NT2/D1 (cell line): ENCODE results near the gene MT2A.

Source experiments
- SUZ12 ChIP-seq: IDR thresholded peaks from 2 replicates; pipeline ENCODE4 v1.6.1; 2011; ENCODE audit not compliant: insufficient read length, insufficient read depth; ENCODE audit errors: extremely low read depth
- YY1 ChIP-seq: IDR thresholded peaks from 2 replicates; pipeline ENCODE4 v1.6.1; 2011; ENCODE audit not compliant: insufficient read length, insufficient read depth
- ZNF274 ChIP-seq: IDR thresholded peaks from 2 replicates; pipeline ENCODE4 v1.6.1; 2011; ENCODE audit warnings: mild to moderate bottlenecking, low read depth, low read length

- TF ChIP-seq YY1, result no peak
- no peak for TF ChIP-seq SUZ12
- no peak for TF ChIP-seq ZNF274
Measured at GRCh38 chr16:56574625-56575024, 33.8 kb upstream of the MT2A start.
